Measurements from ENCODE around the gene DACT2.

- no peak for TF ChIP-seq CTCF (IDR thresholded peaks at IDR 0.05; ENCODE audit: low read depth, low read length)
- TF ChIP-seq POLR2A (IDR thresholded peaks at IDR 0.05; ENCODE audit: extremely low read depth, insufficient read length), result no peak
Observed at GRCh38 chr6:168274037-168274952, 45.3 kb downstream of the DACT2 start.
